Lung (tissue), 12 donors: ENCODE results near the gene ALDH1A3. TPM values are rescaled to one million over a fixed set of nuclear protein-coding genes. Genes with fewer than 3 reads are reported as not detected.
A peak's percentile ranks its signal among the peaks of the same experiment; 100 is the strongest.
"Not testable (repeated sequence)": the region's sequence is repeated elsewhere in the genome, so short reads cannot be mapped to it uniquely, and the experiment has no call there.

ENCODE experiments used
- ATAC-seq: fragments of 200-7000 bp; cut with Tn5 transposase; one replicate; pipeline ENCODE4 v1.9.1; 2020; ENCODE audit warnings: moderate number of reproducible peaks; ENCODE audit not compliant: insufficient read depth, low FRiP score
- DNase-seq, 3 donors: peaks; one replicate each; pipeline ENCODE4 v3.0.0-alpha.2; 2013 to 2017
- H3K27ac ChIP-seq, 2 donors: one replicate each; pipeline ENCODE4 v1.5.1; 2013; ENCODE audit warnings: mild to moderate bottlenecking in 2 of 2, moderate library complexity in 2 of 2, control low read depth in 1 of 2, inconsistent platforms in 1 of 2, low read depth in 1 of 2, low read length in 1 of 2
- H3K27me3 ChIP-seq, 3 donors: one replicate each; pipeline ENCODE4 v1.5.1; 2013; ENCODE audit warnings: low read length in 2 of 3; ENCODE audit not compliant: control insufficient read depth in 3 of 3, insufficient read depth in 3 of 3
- H3K36me3 ChIP-seq, 4 donors: one replicate each; pipeline ENCODE4 v1.5.1; 2013; ENCODE audit warnings: low read length in 4 of 4, mild to moderate bottlenecking in 1 of 4, moderate library complexity in 1 of 4; ENCODE audit not compliant: control insufficient read depth in 4 of 4, insufficient read depth in 4 of 4
- H3K4me1 ChIP-seq, 5 donors: one replicate each; pipeline ENCODE4 v1.5.1; 2013; ENCODE audit warnings: low read length in 5 of 5, mild to moderate bottlenecking in 2 of 5, moderate library complexity in 1 of 5; ENCODE audit not compliant: control insufficient read depth in 5 of 5, insufficient read depth in 5 of 5
- H3K4me3 ChIP-seq: one replicate; pipeline ENCODE4 v1.5.1; 2013; ENCODE audit warnings: mild to moderate bottlenecking, control low read depth, moderate library complexity
- H3K9ac ChIP-seq, 2 donors: one replicate each; pipeline ENCODE4 v1.5.1; 2013; ENCODE audit warnings: low read length in 2 of 2, control low read depth in 1 of 2; ENCODE audit not compliant: insufficient read depth in 1 of 2
- H3K9me3 ChIP-seq, 4 donors: one replicate each; pipeline ENCODE4 v1.5.1; 2013; ENCODE audit warnings: low read length in 3 of 4, mild to moderate bottlenecking in 1 of 4, moderate library complexity in 1 of 4; ENCODE audit not compliant: control insufficient read depth in 4 of 4, insufficient read depth in 3 of 4
- WGBS, 2 donors: extraction: QIAGEN DNeasy Blood & Tissue Kit; methylation state at CpG; one replicate each; pipeline ENCODE4 v1.1.7; 2013; 5-methylcytosine and 5-hydroxymethylcytosine counted together
- polyA plus RNA-seq, 2 donors: library from polyadenylated mRNA; stranded (reverse); fragments of 200-250 nt; gene quantifications; one replicate each; pipeline ENCODE4 v1.2.1, GENCODE V29; 2013
- total RNA-seq, 2 donors: library from RNA; depleted of rRNA in 1 of 2; stranded (reverse); fragments of >200 nt in 1 of 2; gene quantifications; one replicate each; pipeline ENCODE4 v1.2.1, GENCODE V29; 2014 to 2021
- TF ChIP-seq, protein P1 (sequence below): IDR thresholded peaks from 2 replicates; pipeline ENCODE4 v1.5.1; 2012; ENCODE audit warnings: mild to moderate bottlenecking; ENCODE audit errors: control extremely low read depth, extremely low read depth
- donor health status: control.
- donor health status: control.
- donor health status: Bipolar disorder and iron deficiency.
- donor health status: healthy.
- donor health status: DM: yes; HTN: yes; CAD: no.

The ALDH1A3 gene
- total and polyA plus RNA-seq, 4 donors: 3.0 to 18.7 (median 14.8) TPM

DNA sequence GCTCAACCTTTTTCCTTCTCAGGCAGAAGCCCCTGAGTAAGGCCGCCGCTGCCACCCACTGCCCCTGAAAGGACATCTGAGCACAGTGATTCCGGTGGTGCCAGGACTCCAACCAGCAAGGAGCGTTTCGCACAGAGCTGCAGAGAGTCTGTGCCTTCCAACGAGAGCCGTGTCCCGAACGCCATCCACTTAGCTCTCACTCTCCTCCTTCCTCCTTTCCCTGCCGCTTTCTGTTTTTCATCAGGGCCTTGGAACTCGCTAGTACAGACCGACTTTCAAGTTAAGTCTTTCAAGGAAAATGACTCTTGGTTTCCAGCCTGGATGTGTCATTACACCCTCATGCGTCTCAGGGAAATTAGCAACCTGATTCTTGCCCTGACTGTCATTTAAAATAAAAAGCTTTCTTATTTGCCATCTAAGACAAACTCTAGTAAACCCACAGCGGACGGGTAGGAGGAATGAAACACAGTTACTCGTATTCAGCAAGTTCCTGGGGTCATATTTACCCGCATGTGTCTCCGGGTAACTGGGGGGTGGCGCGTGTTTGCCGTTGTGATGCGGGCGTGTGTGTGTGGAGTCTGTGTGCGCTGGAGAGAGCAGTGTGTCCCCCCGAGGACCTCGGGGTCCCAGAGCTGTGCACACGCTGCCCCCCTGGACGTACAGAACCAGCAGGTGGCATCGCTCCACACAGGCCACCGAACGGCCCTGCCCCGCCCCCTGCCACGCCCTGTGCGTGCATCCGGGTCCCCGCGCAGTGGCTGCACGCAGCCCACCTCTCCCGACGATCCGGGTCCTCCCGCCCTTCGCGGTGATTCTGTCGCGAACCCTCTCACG, 30.4 kb upstream of the ALDH1A3 start:
- Histone ChIP-seq H3K4me3 (peak overlapping the region; percentile 51), H3K36me3 (no peaks in the 10 kb centered on the region), H3K27ac (no peak overlapping the region), H3K9ac (no peak overlapping the region), H3K9me3 (peaks cover 0 to 8% (median 1%) of the 10 kb centered on the region in 4 donors), H3K27me3 (peaks cover 0 to 13% (median 5%) of the 10 kb centered on the region in 3 donors), H3K4me1 (peaks cover 0 to 10% (median 0%) of the 10 kb centered on the region in 5 donors)
- ATAC-seq (peak; percentile 89), DNase-seq (peak; percentile 45 to 55 (median 50))
- 8 to 21% methylated on average over 37 to 47 of the region's 47 CpGs for WGBS, 2 donors
- TF ChIP-seq, protein P1, sequence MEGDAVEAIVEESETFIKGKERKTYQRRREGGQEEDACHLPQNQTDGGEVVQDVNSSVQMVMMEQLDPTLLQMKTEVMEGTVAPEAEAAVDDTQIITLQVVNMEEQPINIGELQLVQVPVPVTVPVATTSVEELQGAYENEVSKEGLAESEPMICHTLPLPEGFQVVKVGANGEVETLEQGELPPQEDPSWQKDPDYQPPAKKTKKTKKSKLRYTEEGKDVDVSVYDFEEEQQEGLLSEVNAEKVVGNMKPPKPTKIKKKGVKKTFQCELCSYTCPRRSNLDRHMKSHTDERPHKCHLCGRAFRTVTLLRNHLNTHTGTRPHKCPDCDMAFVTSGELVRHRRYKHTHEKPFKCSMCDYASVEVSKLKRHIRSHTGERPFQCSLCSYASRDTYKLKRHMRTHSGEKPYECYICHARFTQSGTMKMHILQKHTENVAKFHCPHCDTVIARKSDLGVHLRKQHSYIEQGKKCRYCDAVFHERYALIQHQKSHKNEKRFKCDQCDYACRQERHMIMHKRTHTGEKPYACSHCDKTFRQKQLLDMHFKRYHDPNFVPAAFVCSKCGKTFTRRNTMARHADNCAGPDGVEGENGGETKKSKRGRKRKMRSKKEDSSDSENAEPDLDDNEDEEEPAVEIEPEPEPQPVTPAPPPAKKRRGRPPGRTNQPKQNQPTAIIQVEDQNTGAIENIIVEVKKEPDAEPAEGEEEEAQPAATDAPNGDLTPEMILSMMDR: no peak

DNA sequence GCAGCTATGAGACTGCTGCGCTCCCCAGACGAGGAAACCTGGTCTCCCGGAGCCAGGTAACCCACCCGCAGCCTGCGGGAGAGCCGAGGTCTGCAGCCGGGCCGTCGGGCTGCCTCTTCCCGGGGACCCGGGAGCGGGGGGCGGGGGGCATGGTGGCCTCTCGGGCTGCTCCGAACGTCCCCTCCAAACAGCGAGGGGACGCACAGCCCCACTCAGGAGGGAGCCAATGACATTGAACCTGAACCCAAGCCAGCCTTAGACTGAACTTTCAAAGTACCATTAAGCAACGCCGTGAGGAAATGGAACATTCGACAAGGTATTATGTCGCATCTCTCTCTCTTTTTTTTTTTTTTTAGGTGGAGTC, 29.8 kb upstream of the ALDH1A3 start:
- Histone ChIP-seq H3K9me3 (peaks cover 0 to 8% (median 1%) of the 10 kb centered on the region in 4 donors), H3K27me3 (peaks cover 0 to 13% (median 5%) of the 10 kb centered on the region in 3 donors), H3K4me3 (peak overlapping the region; percentile 51), H3K4me1 (peaks cover 0 to 10% (median 0%) of the 10 kb centered on the region in 5 donors), H3K27ac (no peak overlapping the region), H3K36me3 (no peaks in the 10 kb centered on the region), H3K9ac (no peak overlapping the region)
- WGBS, 2 donors: 8 to 13% methylated on average over 22 of the region's 22 CpGs
- ATAC-seq (no peak), DNase-seq (no peak)
- TF ChIP-seq, protein P1: no peak

- not testable (repeated sequence) for H3K4me3 ChIP-seq, H3K9me3 ChIP-seq, H3K27ac ChIP-seq, DNase-seq, H3K36me3 ChIP-seq, ATAC-seq, H3K9ac ChIP-seq, H3K4me1 ChIP-seq
- H3K27me3 ChIP-seq: peaks cover 0 to 13% (median 5%) of the 10 kb centered on the region in 3 donors
- WGBS, 2 donors: 95 to 98% methylated on average over 12 of the region's 12 CpGs
These were observed 28.1 kb upstream of the ALDH1A3 start for GRCh38 chr15:100851428-100852015.

- no peak overlapping the region for H3K27ac ChIP-seq
- H3K9ac ChIP-seq: no peak overlapping the region
- no peak overlapping the region for H3K4me3 ChIP-seq
- ATAC-seq: no peak
- H3K27me3 ChIP-seq: peaks cover 0 to 5% (median 5%) of the 10 kb centered on the region in 3 donors
- peaks cover 0 to 8% (median 0%) of the 10 kb centered on the region in 4 donors for H3K9me3 ChIP-seq
- H3K36me3 ChIP-seq: no peaks in the 10 kb centered on the region
- no peak for DNase-seq
- H3K4me1 ChIP-seq: peaks cover 0 to 10% (median 0%) of the 10 kb centered on the region in 5 donors
- TF ChIP-seq, protein P1: no peak
- WGBS, 2 donors: 85 to 92% methylated on average over 4 of the region's 4 CpGs
These were observed 27.0 kb upstream of the ALDH1A3 start for GRCh38 chr15:100852630-100853029.
